GM18873 (cell line): ENCODE measurements around the gene MRPS27.

Experiments used
- ATAC-seq: cut with Tn5 transposase; IDR thresholded peaks from one replicate; pipeline ENCODE4 v1.9.1; 2021; ENCODE audit warnings: mild to moderate bottlenecking, moderate library complexity, moderate number of reproducible peaks; ENCODE audit not compliant: unreplicated experiment, low FRiP score

MRPS27 gene

GRCh38 chr5:72208324-72208926, 111.6 kb downstream of the MRPS27 start:
- no peak for ATAC-seq

GRCh38 chr5:72206994-72207393, 113.0 kb downstream of the MRPS27 start:
- no peak for ATAC-seq

GRCh38 chr5:72206160-72206559, 113.9 kb downstream of the MRPS27 start:
- no peak for ATAC-seq

- ATAC-seq: no peak
These were observed 114.5 kb downstream of the MRPS27 start for GRCh38 chr5:72205431-72206009.

- ATAC-seq: no peak
These were observed 115.1 kb downstream of the MRPS27 start for GRCh38 chr5:72204946-72205345.

GRCh38 chr5:72203251-72203845, 116.7 kb downstream of the MRPS27 start:
- no peak for ATAC-seq

GRCh38 chr5:72202331-72202825, 117.7 kb downstream of the MRPS27 start:
- no peak for ATAC-seq

- no peak for ATAC-seq
These were observed 120.4 kb downstream of the MRPS27 start for GRCh38 chr5:72199681-72200080.

GRCh38 chr5:72197393-72197792, 122.6 kb downstream of the MRPS27 start:
- no peak for ATAC-seq

GRCh38 chr5:72195581-72195980, 124.5 kb downstream of the MRPS27 start:
- ATAC-seq: no peak

GRCh38 chr5:72194846-72195245, 125.2 kb downstream of the MRPS27 start:
- peak; percentile 94 for ATAC-seq

- ATAC-seq: no peak
These were observed 128.6 kb downstream of the MRPS27 start for GRCh38 chr5:72191404-72191803.

GRCh38 chr5:72189146-72189545, 130.9 kb downstream of the MRPS27 start:
- ATAC-seq: no peak

GRCh38 chr5:72188166-72188565, 131.9 kb downstream of the MRPS27 start:
- ATAC-seq: no peak

GRCh38 chr5:72187388-72188075, 132.5 kb downstream of the MRPS27 start:
- ATAC-seq: no peak

- ATAC-seq: no peak
These were observed 134.3 kb downstream of the MRPS27 start for GRCh38 chr5:72185496-72186329.

- no peak for ATAC-seq
These were observed 135.6 kb downstream of the MRPS27 start for GRCh38 chr5:72184408-72184807.

GRCh38 chr5:72183101-72183520, 136.9 kb downstream of the MRPS27 start:
- no peak for ATAC-seq

- ATAC-seq: no peak
These were observed 137.4 kb downstream of the MRPS27 start for GRCh38 chr5:72182686-72183085.

- no peak for ATAC-seq
These were observed 139.1 kb downstream of the MRPS27 start for GRCh38 chr5:72180925-72181324.
